Vagina (tissue), 2 donors: ENCODE measurements around the gene WDR70.
"Not testable (repeated sequence)": the region's sequence is repeated elsewhere in the genome, so short reads cannot be mapped to it uniquely, and the experiment has no call there.

ENCODE experiments used
- POLR2A ChIP-seq, 2 donors: fragments of 450-650 bp; IDR thresholded peaks; one replicate each; pipeline ENCODE4 v1.6.1; 2017; ENCODE audit warnings: antibody characterized with exemption in 2 of 2, mild to moderate bottlenecking in 2 of 2, moderate library complexity in 2 of 2
- POLR2AphosphoS5 ChIP-seq, 2 donors: sonication (generic); formaldehyde crosslinking; IDR thresholded peaks; one replicate each; pipeline ENCODE4 v1.9.0; 2017; ENCODE audit warnings: antibody characterized with exemption in 2 of 2, mild to moderate bottlenecking in 2 of 2, low read depth in 1 of 2; ENCODE audit not compliant: insufficient read depth in 1 of 2
- TF ChIP-seq, protein P1 (sequence below), 3 experiments: fragments of 450-650 bp in 2 of 3; fragments of 200-600 bp in 1 of 3; sonication (generic) in 1 of 3; IDR thresholded peaks; one replicate each; pipeline ENCODE4 v1.5.1; 2017 to 2019; ENCODE audit warnings: antibody characterized with exemption in 3 of 3, mild to moderate bottlenecking in 2 of 3, moderate library complexity in 2 of 3

DNA sequence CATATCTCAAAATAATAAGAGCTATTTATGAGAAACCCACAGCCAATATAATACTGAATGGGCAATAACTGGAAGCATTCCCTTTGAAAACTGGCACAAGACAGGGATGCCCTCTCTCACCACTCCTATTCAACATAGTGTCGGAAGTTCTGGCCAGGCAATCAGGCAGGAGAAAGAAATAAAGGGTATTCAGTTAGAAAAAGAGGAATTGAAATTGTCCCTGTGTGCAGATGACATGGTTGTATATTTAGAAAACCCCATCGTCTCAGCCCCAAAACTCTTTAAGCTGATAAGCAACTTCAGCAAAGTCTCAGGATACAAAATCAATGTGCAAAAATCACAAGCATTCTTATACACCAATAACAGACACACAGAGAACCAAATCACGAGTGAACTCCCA, 66.7 kb downstream of the WDR70 start:
- TF ChIP-seq, protein P1, sequence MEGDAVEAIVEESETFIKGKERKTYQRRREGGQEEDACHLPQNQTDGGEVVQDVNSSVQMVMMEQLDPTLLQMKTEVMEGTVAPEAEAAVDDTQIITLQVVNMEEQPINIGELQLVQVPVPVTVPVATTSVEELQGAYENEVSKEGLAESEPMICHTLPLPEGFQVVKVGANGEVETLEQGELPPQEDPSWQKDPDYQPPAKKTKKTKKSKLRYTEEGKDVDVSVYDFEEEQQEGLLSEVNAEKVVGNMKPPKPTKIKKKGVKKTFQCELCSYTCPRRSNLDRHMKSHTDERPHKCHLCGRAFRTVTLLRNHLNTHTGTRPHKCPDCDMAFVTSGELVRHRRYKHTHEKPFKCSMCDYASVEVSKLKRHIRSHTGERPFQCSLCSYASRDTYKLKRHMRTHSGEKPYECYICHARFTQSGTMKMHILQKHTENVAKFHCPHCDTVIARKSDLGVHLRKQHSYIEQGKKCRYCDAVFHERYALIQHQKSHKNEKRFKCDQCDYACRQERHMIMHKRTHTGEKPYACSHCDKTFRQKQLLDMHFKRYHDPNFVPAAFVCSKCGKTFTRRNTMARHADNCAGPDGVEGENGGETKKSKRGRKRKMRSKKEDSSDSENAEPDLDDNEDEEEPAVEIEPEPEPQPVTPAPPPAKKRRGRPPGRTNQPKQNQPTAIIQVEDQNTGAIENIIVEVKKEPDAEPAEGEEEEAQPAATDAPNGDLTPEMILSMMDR (IDR thresholded peaks at IDR 0.05), result not testable (repeated sequence)
- TF ChIP-seq POLR2AphosphoS5 (IDR thresholded peaks at IDR 0.05; ENCODE audit: insufficient read depth in 1 of 2, low read depth in 1 of 2); POLR2A (IDR thresholded peaks at IDR 0.05): not testable (repeated sequence)
